ENCODE measurements around the gene SHBG. TPM values are rescaled to one million over a fixed set of nuclear protein-coding genes. Genes with fewer than 3 reads are reported as not detected.

Gene SHBG
- total RNA-seq, 4 donors from 2014 or later: 0.32 to 0.41 TPM; not detected in 2

DNA sequence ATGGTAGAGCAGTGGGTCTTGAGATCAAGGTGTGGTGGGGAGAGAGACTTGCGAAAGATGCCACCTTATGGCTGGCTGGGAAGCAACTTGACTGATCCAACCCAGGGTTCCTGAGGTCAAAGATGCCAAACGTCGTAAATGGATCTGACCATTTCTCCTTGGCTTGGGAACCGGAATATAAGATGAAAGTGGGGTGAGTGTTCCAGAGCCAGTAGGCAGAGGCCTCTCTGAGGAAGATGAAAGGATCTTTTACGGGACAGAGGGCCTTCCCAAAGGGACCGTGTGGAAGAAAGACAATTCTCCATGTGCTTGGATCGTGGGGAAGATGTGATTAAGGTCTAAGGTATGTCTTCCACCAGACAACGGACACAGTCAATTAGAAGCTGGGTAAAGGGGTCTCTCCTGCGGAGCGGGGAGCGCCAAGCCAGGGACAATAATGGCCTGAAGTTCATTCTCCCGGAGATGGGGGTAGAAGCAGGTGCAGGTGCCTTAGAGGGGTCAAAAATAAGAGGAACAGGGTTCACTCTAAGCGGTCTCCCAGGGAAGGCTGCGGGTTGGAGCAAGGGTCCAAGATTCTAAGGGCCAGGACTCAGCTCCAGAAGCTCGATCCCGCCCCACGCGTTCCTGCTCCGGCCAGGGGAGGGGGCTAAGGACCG lies 16.0 kb upstream of the SHBG start:
- Histone ChIP-seq H3K4me3 (peak overlapping the region; percentile 61 to 92 (median 71)), H3K9me3 (no peaks in the 10 kb centered on the region), H3K36me3 (no peaks in the 10 kb centered on the region), H3K27ac (peak overlapping the region; percentile 90 to 98 (median 96)), H3K4me1 (peaks cover 16 to 34% (median 27%) of the 10 kb centered on the region in 4 donors), H3K27me3 (no peaks in the 10 kb centered on the region)
- TF ChIP-seq POLR2A (IDR thresholded peaks at IDR 0.05) (no peak), EP300 (IDR thresholded peaks at IDR 0.05; ENCODE audit: low read depth) (no peak), POLR2AphosphoS5 (IDR thresholded peaks at IDR 0.05) (no peak)
- TF ChIP-seq, protein P1, sequence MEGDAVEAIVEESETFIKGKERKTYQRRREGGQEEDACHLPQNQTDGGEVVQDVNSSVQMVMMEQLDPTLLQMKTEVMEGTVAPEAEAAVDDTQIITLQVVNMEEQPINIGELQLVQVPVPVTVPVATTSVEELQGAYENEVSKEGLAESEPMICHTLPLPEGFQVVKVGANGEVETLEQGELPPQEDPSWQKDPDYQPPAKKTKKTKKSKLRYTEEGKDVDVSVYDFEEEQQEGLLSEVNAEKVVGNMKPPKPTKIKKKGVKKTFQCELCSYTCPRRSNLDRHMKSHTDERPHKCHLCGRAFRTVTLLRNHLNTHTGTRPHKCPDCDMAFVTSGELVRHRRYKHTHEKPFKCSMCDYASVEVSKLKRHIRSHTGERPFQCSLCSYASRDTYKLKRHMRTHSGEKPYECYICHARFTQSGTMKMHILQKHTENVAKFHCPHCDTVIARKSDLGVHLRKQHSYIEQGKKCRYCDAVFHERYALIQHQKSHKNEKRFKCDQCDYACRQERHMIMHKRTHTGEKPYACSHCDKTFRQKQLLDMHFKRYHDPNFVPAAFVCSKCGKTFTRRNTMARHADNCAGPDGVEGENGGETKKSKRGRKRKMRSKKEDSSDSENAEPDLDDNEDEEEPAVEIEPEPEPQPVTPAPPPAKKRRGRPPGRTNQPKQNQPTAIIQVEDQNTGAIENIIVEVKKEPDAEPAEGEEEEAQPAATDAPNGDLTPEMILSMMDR (IDR thresholded peaks at IDR 0.05): no peak
- in situ Hi-C loops (cut with MboI; ENCODE audit: low pct_ligation_motif_present in 1 of 4, low pct_unique_long_range_greater_than_20kb in 1 of 4, low sequenced_read_pairs in 3 of 4) (no loop called here), intact Hi-C loops (cut with DNase I; ENCODE audit: low total_unique reads) (no loop called here)
- no peak for DNase-seq
- 7% methylated on average over 20 of the region's 20 CpGs; no CpG with 5 or more reads in 1 of the 2 donors for WGBS, 2 donors (ENCODE audit: low coverage in 1 of 2)

DNA sequence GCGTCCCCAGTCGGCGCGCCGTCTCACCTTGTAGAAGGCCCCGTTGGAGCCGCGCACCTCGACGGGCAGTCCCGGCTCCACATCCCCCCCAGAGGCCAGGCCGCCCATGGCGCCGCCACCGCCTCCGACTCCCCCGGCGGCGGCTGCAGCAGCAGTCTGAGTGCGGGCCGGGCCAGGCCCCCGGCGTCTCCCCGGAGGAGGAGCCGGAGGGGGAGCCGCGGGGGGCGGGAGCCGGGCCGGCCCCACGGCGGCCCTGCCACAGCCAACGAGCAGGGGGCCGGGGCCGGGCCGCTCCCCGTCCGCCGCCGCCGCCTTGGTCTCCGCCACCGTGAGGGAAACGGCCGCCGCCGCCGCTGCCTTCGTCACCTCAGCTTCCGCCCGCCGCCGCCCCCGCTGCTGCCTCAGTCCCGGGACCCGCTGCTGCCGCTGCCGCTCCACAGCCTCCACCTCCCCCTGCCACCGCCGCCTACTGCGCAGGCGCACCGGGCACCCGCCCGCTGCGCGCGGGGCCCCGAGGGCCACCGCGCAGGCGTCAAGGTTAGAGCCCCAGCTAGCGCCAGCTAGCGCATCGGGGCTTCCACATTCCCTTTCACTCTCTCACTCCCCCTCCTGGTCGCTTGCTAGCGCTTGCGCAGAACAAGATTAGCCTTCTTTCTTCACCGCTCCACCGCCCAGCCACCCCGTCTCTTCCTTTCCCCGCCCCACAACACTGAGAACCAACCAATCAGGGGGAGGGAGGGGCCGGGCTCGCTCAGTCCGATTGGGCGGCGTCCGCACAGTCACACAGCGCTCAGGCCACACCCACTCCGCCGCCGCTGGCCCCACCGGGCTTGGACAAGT lies 15.3 kb upstream of the SHBG start, which contains the start of gene FXR2:
FXR2 (minus strand) TSS at position 473 of the 840 bp plus-strand sequence; CDS start at position 108, 365 bp downstream.
- H3K4me1 ChIP-seq: peaks cover 16 to 34% (median 25%) of the 10 kb centered on the region in 4 donors
- DNase-seq: peak; percentile 100
- H3K9me3 ChIP-seq: no peaks in the 10 kb centered on the region
- in situ Hi-C loops (cut with MboI; ENCODE audit: low pct_ligation_motif_present in 1 of 4, low pct_unique_long_range_greater_than_20kb in 1 of 4, low sequenced_read_pairs in 3 of 4) (no loop called here), intact Hi-C loops (cut with DNase I; ENCODE audit: low total_unique reads) (no loop called here)
- peak within 1 kb of the TSS; percentile 90 to 98 (median 96) for H3K27ac ChIP-seq
- H3K27me3 ChIP-seq: no peaks in the 10 kb centered on the region
- H3K4me3 ChIP-seq: peak within 1 kb of the TSS; percentile 61 to 92 (median 71)
- TF ChIP-seq EP300 (IDR thresholded peaks at IDR 0.05; ENCODE audit: low read depth): no peak
- TF ChIP-seq, protein P1 (IDR thresholded peaks at IDR 0.05): peak; percentile 34 to 86 (median 67)
- TF ChIP-seq POLR2A (IDR thresholded peaks at IDR 0.05): peak; percentile 71
- peak; percentile 88 to 89 (median 89) for TF ChIP-seq POLR2AphosphoS5 (IDR thresholded peaks at IDR 0.05)
- 1% methylated on average over 80 of the region's 93 CpGs; no CpG with 5 or more reads in 1 of the 2 donors for WGBS, 2 donors (ENCODE audit: low coverage in 1 of 2)
- no peaks in the 10 kb centered on the region for H3K36me3 ChIP-seq

DNA sequence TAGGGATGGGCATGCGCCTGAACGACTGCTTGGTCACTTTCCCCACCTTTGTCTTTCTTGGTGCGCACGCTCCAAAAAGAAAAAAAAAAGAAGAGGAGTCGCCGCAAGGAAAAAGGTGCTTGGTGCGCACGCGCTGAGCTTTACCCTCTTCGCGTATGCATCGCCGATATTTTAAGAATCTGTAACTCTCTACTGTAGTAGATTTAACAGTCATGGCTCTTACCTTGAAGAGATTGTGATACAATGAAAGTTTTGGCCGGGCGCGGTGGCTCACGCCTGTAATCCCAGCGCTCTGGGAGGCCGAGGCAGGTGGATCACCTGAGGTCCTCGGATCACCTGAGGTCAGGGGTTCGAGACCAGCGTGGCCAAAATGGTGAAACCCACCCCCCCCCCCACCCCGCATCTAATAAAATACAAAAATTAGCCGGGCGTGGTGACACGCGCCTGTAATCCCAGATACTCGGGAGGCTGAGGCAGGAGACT lies 14.6 kb upstream of the SHBG start:
- Histone ChIP-seq H3K27ac (peak overlapping the region; percentile 90 to 98 (median 94)), H3K9me3 (no peaks in the 10 kb centered on the region), H3K27me3 (no peaks in the 10 kb centered on the region), H3K4me3 (peak overlapping the region in 3 of 4 donors; percentile 32 to 92 (median 60)), H3K36me3 (no peaks in the 10 kb centered on the region), H3K4me1 (peaks cover 16 to 34% (median 25%) of the 10 kb centered on the region in 4 donors)
- TF ChIP-seq POLR2AphosphoS5 (IDR thresholded peaks at IDR 0.05): peak in 1 of 3 donors; percentile 14
- TF ChIP-seq, protein P1 (IDR thresholded peaks at IDR 0.05): no peak
- intact Hi-C loops (cut with DNase I; ENCODE audit: low total_unique reads): no loop called here
- 2 to 6% methylated on average over 11 to 28 of the region's 28 CpGs for WGBS, 2 donors (ENCODE audit: low coverage in 1 of 2)
- DNase-seq: no peak
- in situ Hi-C loops (cut with MboI; ENCODE audit: low pct_ligation_motif_present in 1 of 4, low pct_unique_long_range_greater_than_20kb in 1 of 4, low sequenced_read_pairs in 3 of 4): no loop called here

DNA sequence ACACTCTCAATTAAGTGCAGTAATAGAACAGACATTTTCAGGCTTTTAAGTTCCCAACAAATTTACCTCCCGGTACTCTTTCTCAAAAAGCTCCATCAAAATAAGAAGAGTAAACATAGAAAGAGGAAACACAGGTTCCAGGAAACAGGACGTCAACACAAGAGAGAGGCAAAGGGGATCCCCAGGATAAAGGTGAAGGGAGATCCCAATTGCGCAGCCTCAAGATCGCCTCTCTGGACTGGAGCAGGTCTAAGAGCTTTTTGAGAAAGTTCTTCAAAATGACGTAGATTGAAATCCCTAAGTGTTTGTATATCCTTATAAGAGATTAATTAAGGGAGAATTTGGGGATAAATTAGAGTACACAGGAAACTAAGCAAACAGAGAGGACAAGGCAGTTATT lies 11.3 kb upstream of the SHBG start:
- WGBS, 2 donors (ENCODE audit: low coverage in 1 of 2): 65 to 75% methylated on average over 4 to 5 of the region's 5 CpGs
- TF ChIP-seq, protein P1 (IDR thresholded peaks at IDR 0.05): no peak
- TF ChIP-seq EP300 (IDR thresholded peaks at IDR 0.05; ENCODE audit: low read depth): no peak
- no peak for TF ChIP-seq POLR2A (IDR thresholded peaks at IDR 0.05)
- TF ChIP-seq POLR2AphosphoS5 (IDR thresholded peaks at IDR 0.05): no peak
- intact Hi-C loops (cut with DNase I; ENCODE audit: low total_unique reads): no loop called here
- H3K9me3 ChIP-seq: no peaks in the 10 kb centered on the region
- DNase-seq: no peak
- H3K36me3 ChIP-seq: no peaks in the 10 kb centered on the region
- H3K27me3 ChIP-seq: no peaks in the 10 kb centered on the region
- H3K27ac ChIP-seq: no peak overlapping the region
- H3K4me1 ChIP-seq: peaks cover 0 to 11% (median 4%) of the 10 kb centered on the region in 4 donors
- no peak overlapping the region for H3K4me3 ChIP-seq
- in situ Hi-C loops (cut with MboI; ENCODE audit: low pct_ligation_motif_present in 1 of 4, low pct_unique_long_range_greater_than_20kb in 1 of 4, low sequenced_read_pairs in 3 of 4): no loop called here

Data from transverse colon (tissue), 4 donors.